Calu3 (cell line): ENCODE data around the gene ACTR8. TPM values are rescaled to one million over a fixed set of nuclear protein-coding genes. Genes with fewer than 3 reads are reported as not detected.

Experiments
- BruUV-seq: library from RNA; stranded (reverse); fragments of 400-500 nt; replicated peaks from 2 replicates; lab custom pipeline; 2021; lab: Mats Ljungman, UMichigan
- CTCF ChIA-PET: fragments of 300-600 bp; sonication (Branson Sonifier 250); formaldehyde crosslinking; loops from one replicate; lab custom pipeline; 2022; ENCODE audit warnings: antibody characterized with exemption; lab: Charles Lee
- DNase-seq: peaks from one replicate; pipeline ENCODE4 v3.0.0; 2022
- H3K27ac Mint-ChIP-seq: one replicate; pipeline ENCODE4 v1.8.0; 2022; ENCODE audit warnings: mixed read lengths; ENCODE audit not compliant: unreplicated experiment
- H3K27me3 Mint-ChIP-seq: one replicate; pipeline ENCODE4 v1.8.0; 2022; ENCODE audit warnings: mixed read lengths; ENCODE audit not compliant: unreplicated experiment
- H3K36me3 Mint-ChIP-seq: one replicate; pipeline ENCODE4 v1.8.0; 2022; ENCODE audit warnings: mild to moderate bottlenecking, moderate library complexity, mixed read lengths; ENCODE audit not compliant: insufficient read depth, unreplicated experiment
- H3K4me1 Mint-ChIP-seq: one replicate; pipeline ENCODE4 v1.8.0; 2022; ENCODE audit warnings: mild to moderate bottlenecking, low read depth, mixed read lengths; ENCODE audit not compliant: unreplicated experiment
- H3K4me3 Mint-ChIP-seq: one replicate; pipeline ENCODE4 v1.8.0; 2022; ENCODE audit warnings: mild to moderate bottlenecking, low read depth, moderate library complexity, mixed read lengths; ENCODE audit not compliant: unreplicated experiment
- H3K9me3 Mint-ChIP-seq: one replicate; pipeline ENCODE4 v1.8.0; 2022; ENCODE audit warnings: low read depth, mixed read lengths; ENCODE audit not compliant: unreplicated experiment
- CTCF ChIP-seq: fragments of 200-600 bp; IDR thresholded peaks from one replicate; pipeline ENCODE4 v1.8.0; 2022; ENCODE audit warnings: antibody characterized with exemption; ENCODE audit not compliant: unreplicated experiment
- intact Hi-C: fragments of 100-400 bp; cut with micrococcal nuclease; formaldehyde crosslinking; loops from one replicate; pipeline ENCODE4 v1.10.0; 2022; ENCODE audit not compliant: unreplicated experiment
- total RNA-seq: library from RNA; stranded (reverse); gene quantifications from 2 replicates; pipeline ENCODE4 v1.2.3, GENCODE V29; 2022

Gene ACTR8
- total RNA-seq, 1 experiment from 2014 or later = 21.5 TPM

- CTCF ChIA-PET = no interaction called here
- Mint-ChIP-seq H3K36me3 (peaks cover 17% of the 10 kb centered on the region), H3K4me1 (peaks cover 15% of the 10 kb centered on the region), H3K27ac (no peak overlapping the region), H3K27me3 (no peaks in the 10 kb centered on the region), H3K4me3 (no peak overlapping the region), H3K9me3 (no peaks in the 10 kb centered on the region)
- intact Hi-C loops = no loop called here
- BruUV-seq = no TSS peak
- no peak for TF ChIP-seq CTCF
- DNase-seq = no peak
Measured at GRCh38 chr3:53836084-53836872, 45.7 kb downstream of the ACTR8 start.

GRCh38 chr3:53835257-53835656 is 46.7 kb downstream of the ACTR8 start:
- peaks cover 17% of the 10 kb centered on the region for H3K36me3 Mint-ChIP-seq
- CTCF ChIA-PET = no interaction called here
- DNase-seq = no peak

GRCh38 chr3:53834429-53835095 is 47.4 kb downstream of the ACTR8 start:
- BruUV-seq = no TSS peak
- H3K36me3 Mint-ChIP-seq = peaks cover 22% of the 10 kb centered on the region
- no peaks in the 10 kb centered on the region for H3K9me3 Mint-ChIP-seq
- CTCF ChIA-PET = no interaction called here
- H3K4me1 Mint-ChIP-seq = peaks cover 5% of the 10 kb centered on the region
- no peak overlapping the region for H3K27ac Mint-ChIP-seq
- no peaks in the 10 kb centered on the region for H3K27me3 Mint-ChIP-seq
- no peak for TF ChIP-seq CTCF
- no peak for DNase-seq
- no peak overlapping the region for H3K4me3 Mint-ChIP-seq
- intact Hi-C loops = no loop called here

More at GRCh38 chr3:53835257-53835656, 46.7 kb downstream of the ACTR8 start:
- peaks cover 11% of the 10 kb centered on the region for H3K4me1 Mint-ChIP-seq
- BruUV-seq = no TSS peak
- TF ChIP-seq CTCF = no peak
- intact Hi-C loops = no loop called here
- H3K27me3 Mint-ChIP-seq = no peaks in the 10 kb centered on the region
- H3K9me3 Mint-ChIP-seq = no peaks in the 10 kb centered on the region
- H3K27ac Mint-ChIP-seq = no peak overlapping the region
- H3K4me3 Mint-ChIP-seq = no peak overlapping the region

GRCh38 chr3:53833700-53834099 is 48.3 kb downstream of the ACTR8 start:
- H3K9me3 Mint-ChIP-seq = no peaks in the 10 kb centered on the region
- peaks cover 23% of the 10 kb centered on the region for H3K36me3 Mint-ChIP-seq
- intact Hi-C loops = no loop called here
- no peaks in the 10 kb centered on the region for H3K27me3 Mint-ChIP-seq
- no peak for TF ChIP-seq CTCF
- H3K4me3 Mint-ChIP-seq = no peak overlapping the region
- DNase-seq = no peak
- CTCF ChIA-PET = no interaction called here
- H3K27ac Mint-ChIP-seq = no peak overlapping the region
- BruUV-seq = no TSS peak
- peaks cover 6% of the 10 kb centered on the region for H3K4me1 Mint-ChIP-seq
